ENCODE measurements around the gene SCUBE1. TPM values are rescaled to one million over a fixed set of nuclear protein-coding genes. Genes with fewer than 3 reads are reported as not detected.

Gene SCUBE1
- total and polyA plus RNA-seq, 2 donors (not counting 3 experiments of a cell fraction or from before 2014, with no cell fraction given), result 0.07 TPM; not detected in 1

GRCh38 chr22:43185860-43186261 lies 157.3 kb downstream of the SCUBE1 start:
- FAIRE-seq (peak; percentile 38), DNase-seq (ENCODE audit: low read depth, low spot score) (peak; percentile 45)
- CTCF ChIA-PET, result no interaction called here
- H3K79me2 ChIP-seq (ENCODE audit: control insufficient read depth, insufficient read depth, low read length), result peaks cover 11% of the 10 kb centered on the region
- POLR2A ChIA-PET, result interaction anchor here (0.6 kb wide), 1 partner anchor 505 kb away, joined by 4 read pairs; no protein-coding TSS in a partner anchor
- H3K4me1 ChIP-seq (ENCODE audit: control insufficient read depth, extremely low read depth, insufficient read depth, low read length), result peaks cover 26% of the 10 kb centered on the region
- intact Hi-C loops (cut with micrococcal nuclease), result loop anchor here (2.0 to 5.0 kb wide), 3 partner anchors 33 to 736 kb away; partner anchors contain the start of gene PNPLA3
- no peaks in the 10 kb centered on the region for H3K9me1 ChIP-seq (replicated peaks; ENCODE audit: control insufficient read depth, extremely low read depth, insufficient read depth, low read length)
- no peaks in the 10 kb centered on the region for H4K20me1 ChIP-seq (replicated peaks; ENCODE audit: control insufficient read depth, extremely low read depth, insufficient read depth, low read length)
- TF ChIP-seq CTCF (IDR thresholded peaks at IDR 0.05; ENCODE audit: extremely low read depth in 1 of 2, insufficient read depth in 1 of 2, low read depth in 1 of 2, low read length in 2 of 2) (no peak), JUN (IDR thresholded peaks at IDR 0.05; ENCODE audit: borderline replicate concordance, insufficient read depth, insufficient read length, low read depth) (no peak), MYC (IDR thresholded peaks at IDR 0.05; ENCODE audit: low read depth, low read length) (no peak), POLR2AphosphoS5 (IDR thresholded peaks at IDR 0.05; ENCODE audit: insufficient read depth, low read depth, low read length) (no peak), EZH2 (IDR thresholded peaks at IDR 0.05; ENCODE audit: borderline replicate concordance, low read depth, low read length, severe bottlenecking) (no peak), POLR2A (IDR thresholded peaks at IDR 0.05; ENCODE audit: low read depth, low read length) (no peak), FOS (IDR thresholded peaks at IDR 0.05; ENCODE audit: borderline replicate concordance, insufficient read depth, low read length) (no peak), MAX (IDR thresholded peaks at IDR 0.05; ENCODE audit: insufficient read depth, insufficient read length) (no peak), GATA2 (IDR thresholded peaks at IDR 0.05; ENCODE audit: insufficient read depth, insufficient read length, low read depth, low read length) (no peak)
- dilution Hi-C loops (cut with MboI; ENCODE audit: extremely low pct_ligation_motif_present, low sequenced_read_pairs), result no loop called here
- no peaks in the 10 kb centered on the region for H3K36me3 ChIP-seq (ENCODE audit: control insufficient read depth in 2 of 2, extremely low read depth in 1 of 2, insufficient read depth in 2 of 2, low read length in 2 of 2)
- peak overlapping the region; percentile 7 for H3K27ac ChIP-seq (ENCODE audit: insufficient read depth, low read depth, low read length)
- no peak overlapping the region for H2AFZ ChIP-seq (ENCODE audit: low read depth, low read length)
- H3K27me3 ChIP-seq (ENCODE audit: control insufficient read depth in 2 of 2, insufficient read depth in 2 of 2, low read length in 2 of 2), result peaks cover 0 to 6% of the 10 kb centered on the region in 2 experiments
- no peaks in the 10 kb centered on the region for H3K9me3 ChIP-seq (replicated peaks; ENCODE audit: control insufficient read depth, insufficient read depth, low read length)
- H3K4me2 ChIP-seq (ENCODE audit: insufficient read depth, low read length), result peak overlapping the region; percentile 84
- no TSS peak for BruUV-seq (replicated peaks)
- peak overlapping the region; percentile 35 to 74 (median 37) for H3K4me3 ChIP-seq (replicated peaks in 1 of 3; ENCODE audit: insufficient read depth in 1 of 3, low read depth in 1 of 3, low read length in 3 of 3)
- H3K9ac ChIP-seq (replicated peaks; ENCODE audit: extremely low read depth, insufficient read depth, low read length), result peak overlapping the region; percentile 70

All from endothelial cell of umbilical vein (primary cell).